ENCODE measurements around the gene DOCK2. TPM values are rescaled to one million over a fixed set of nuclear protein-coding genes. Genes with fewer than 3 reads are reported as not detected.

Gene DOCK2
- total and polyA plus RNA-seq, 7 donors, result 2.3 to 21.1 (median 12.5) TPM

GRCh38 chr5:169999621-170000020, 362.5 kb downstream of the DOCK2 start:
- TF ChIP-seq CTCF (IDR thresholded peaks at IDR 0.05), result no peak
- no peak for TF ChIP-seq POLR2A (IDR thresholded peaks at IDR 0.05)
- TF ChIP-seq EP300 (IDR thresholded peaks at IDR 0.05), result no peak
- no peak for TF ChIP-seq POLR2AphosphoS5 (IDR thresholded peaks at IDR 0.05)
- no peak for DNase-seq
- Histone ChIP-seq H3K4me1 (no peaks in the 10 kb centered on the region), H3K27me3 (no peaks in the 10 kb centered on the region), H3K4me3 (no peak overlapping the region), H3K36me3 (no peaks in the 10 kb centered on the region), H3K27ac (no peak overlapping the region), H3K9me3 (no peaks in the 10 kb centered on the region)
- 95 to 96% methylated on average over 3 of the region's 3 CpGs for WGBS, 2 donors
- intact Hi-C loops (cut with DNase I), result no loop called here

GRCh38 chr5:170000155-170000554, 363.1 kb downstream of the DOCK2 start:
- no peaks in the 10 kb centered on the region for H3K4me1 ChIP-seq
- no peaks in the 10 kb centered on the region for H3K27me3 ChIP-seq
- DNase-seq, result no peak
- H3K36me3 ChIP-seq, result no peaks in the 10 kb centered on the region
- intact Hi-C loops (cut with DNase I), result no loop called here
- H3K27ac ChIP-seq, result no peak overlapping the region
- H3K4me3 ChIP-seq, result no peak overlapping the region
- 91 to 93% methylated on average over 2 of the region's 2 CpGs for WGBS, 2 donors
- no peaks in the 10 kb centered on the region for H3K9me3 ChIP-seq
- TF ChIP-seq POLR2AphosphoS5 (IDR thresholded peaks at IDR 0.05) (no peak), EP300 (IDR thresholded peaks at IDR 0.05) (no peak), POLR2A (IDR thresholded peaks at IDR 0.05) (no peak), CTCF (IDR thresholded peaks at IDR 0.05) (no peak)

GRCh38 chr5:170006021-170006420, 368.9 kb downstream of the DOCK2 start:
- WGBS, 2 donors, result 57 to 75% methylated on average over 6 of the region's 6 CpGs
- H3K4me1 ChIP-seq, result no peaks in the 10 kb centered on the region
- TF ChIP-seq CTCF (IDR thresholded peaks at IDR 0.05), result no peak
- no peak for TF ChIP-seq POLR2A (IDR thresholded peaks at IDR 0.05)
- no peak for TF ChIP-seq POLR2AphosphoS5 (IDR thresholded peaks at IDR 0.05)
- no peak for TF ChIP-seq EP300 (IDR thresholded peaks at IDR 0.05)
- H3K27me3 ChIP-seq, result no peaks in the 10 kb centered on the region
- no peak overlapping the region for H3K4me3 ChIP-seq
- H3K9me3 ChIP-seq, result no peaks in the 10 kb centered on the region
- H3K36me3 ChIP-seq, result no peaks in the 10 kb centered on the region
- DNase-seq, result no peak
- no peak overlapping the region for H3K27ac ChIP-seq
- intact Hi-C loops (cut with DNase I), result no loop called here

GRCh38 chr5:170008376-170008775, 371.3 kb downstream of the DOCK2 start:
- H3K9me3 ChIP-seq, result no peaks in the 10 kb centered on the region
- H3K4me3 ChIP-seq, result no peak overlapping the region
- no peaks in the 10 kb centered on the region for H3K4me1 ChIP-seq
- TF ChIP-seq CTCF (IDR thresholded peaks at IDR 0.05), result no peak
- no peak for TF ChIP-seq POLR2A (IDR thresholded peaks at IDR 0.05)
- TF ChIP-seq POLR2AphosphoS5 (IDR thresholded peaks at IDR 0.05), result no peak
- TF ChIP-seq EP300 (IDR thresholded peaks at IDR 0.05), result no peak
- 81 to 86% methylated on average over 6 of the region's 6 CpGs for WGBS, 2 donors
- DNase-seq, result no peak
- no peaks in the 10 kb centered on the region for H3K27me3 ChIP-seq
- H3K36me3 ChIP-seq, result no peaks in the 10 kb centered on the region
- no peak overlapping the region for H3K27ac ChIP-seq
- intact Hi-C loops (cut with DNase I), result no loop called here

- WGBS, 2 donors, result 67 to 78% methylated on average over 4 of the region's 4 CpGs
Observed at GRCh38 chr5:170010595-170010994, 373.5 kb downstream of the DOCK2 start.

More at GRCh38 chr5:170010595-170010994, 373.5 kb downstream of the DOCK2 start:
- Histone ChIP-seq H3K4me3 (no peak overlapping the region), H3K9me3 (no peaks in the 10 kb centered on the region), H3K4me1 (no peaks in the 10 kb centered on the region), H3K27ac (no peak overlapping the region), H3K36me3 (no peaks in the 10 kb centered on the region), H3K27me3 (no peaks in the 10 kb centered on the region)
- no peak for DNase-seq
- intact Hi-C loops (cut with DNase I), result no loop called here
- no peak for TF ChIP-seq EP300 (IDR thresholded peaks at IDR 0.05)
- TF ChIP-seq POLR2A (IDR thresholded peaks at IDR 0.05), result no peak
- no peak for TF ChIP-seq CTCF (IDR thresholded peaks at IDR 0.05)
- TF ChIP-seq POLR2AphosphoS5 (IDR thresholded peaks at IDR 0.05), result no peak
